Activated CD8-positive, alpha-beta memory T cell treated with anti-CD3 and anti-CD28 coated beads for 24 hours (primary cell): Measurements from ENCODE around the gene MADD.
A peak's percentile ranks its signal among the peaks of the same experiment; 100 is the strongest.

Experiments
- DNase-seq: peaks from one replicate; pipeline ENCODE4 v3.0.0-alpha.2; 2020

Gene MADD

GRCh38 chr11:47360341-47360740 lies 90.4 kb downstream of the MADD start:
- no peak for DNase-seq

GRCh38 chr11:47361419-47361818 lies 91.5 kb downstream of the MADD start:
- DNase-seq, result no peak

DNA sequence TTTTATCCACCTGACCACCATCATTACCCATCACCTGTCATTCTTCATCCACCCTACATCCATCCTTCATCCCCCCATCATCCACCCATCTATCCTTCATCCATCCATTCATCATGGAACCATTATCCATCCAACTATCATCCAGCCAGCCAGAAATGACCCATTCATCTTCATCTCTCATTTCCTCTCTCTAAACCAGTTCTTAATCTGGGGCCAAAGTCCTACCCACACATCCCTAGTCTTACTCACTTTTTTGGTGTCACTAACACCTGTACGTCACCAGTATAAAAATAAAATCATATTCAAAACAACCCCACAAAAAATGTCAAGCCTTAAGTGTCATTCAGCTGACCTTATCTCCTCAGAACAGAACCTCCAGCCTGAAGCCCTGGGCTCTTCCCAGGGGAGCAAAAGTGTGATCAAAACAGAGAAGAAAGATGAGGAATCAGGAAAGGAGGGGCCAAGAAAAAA lies 96.1 kb downstream of the MADD start:
- DNase-seq, result no peak

GRCh38 chr11:47369676-47370075 lies 99.7 kb downstream of the MADD start:
- no peak for DNase-seq

- DNase-seq, result no peak
These were observed 102.5 kb downstream of the MADD start for GRCh38 chr11:47372422-47372821.

- peak; percentile 94 for DNase-seq
These were observed 104.2 kb downstream of the MADD start for GRCh38 chr11:47373876-47374719.

DNA sequence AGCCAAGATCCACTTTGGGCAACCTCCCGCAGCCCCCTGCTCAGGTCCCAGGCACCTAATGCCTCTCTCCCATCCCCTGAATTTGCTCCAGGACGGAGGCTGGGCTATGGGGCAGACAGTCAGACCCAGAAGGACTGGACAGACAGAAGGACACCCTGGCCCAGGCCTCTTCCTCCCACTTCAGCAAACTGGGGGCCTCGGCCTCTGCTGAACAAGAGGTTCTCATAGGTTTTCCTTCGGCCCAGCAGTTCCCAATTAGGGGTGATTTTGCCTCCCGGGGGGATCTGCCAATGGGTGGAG lies 104.7 kb downstream of the MADD start:
- DNase-seq, result no peak

DNA sequence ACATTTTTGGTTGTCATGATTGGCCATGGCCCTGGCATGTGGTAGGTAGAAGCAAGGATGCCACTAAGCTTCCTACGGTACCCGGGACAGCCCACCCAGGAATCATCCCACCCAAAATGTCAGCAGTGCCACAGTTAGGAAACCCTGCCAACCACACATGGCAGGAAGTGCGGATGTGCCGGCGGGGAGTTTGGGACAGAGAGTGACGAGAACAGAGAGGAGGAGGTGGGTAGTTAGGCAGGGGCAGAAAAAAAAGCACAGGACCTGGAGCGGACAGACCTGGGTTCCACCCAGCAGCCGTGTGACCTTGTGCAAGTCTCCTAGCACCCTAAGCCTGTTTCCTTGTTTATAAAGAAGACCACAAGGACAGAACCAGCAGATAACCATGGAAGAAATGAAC lies 105.1 kb downstream of the MADD start:
- no peak for DNase-seq

GRCh38 chr11:47375546-47376085 lies 105.7 kb downstream of the MADD start:
- no peak for DNase-seq

- DNase-seq, result no peak
These were observed 106.2 kb downstream of the MADD start for GRCh38 chr11:47376107-47376524.

DNA sequence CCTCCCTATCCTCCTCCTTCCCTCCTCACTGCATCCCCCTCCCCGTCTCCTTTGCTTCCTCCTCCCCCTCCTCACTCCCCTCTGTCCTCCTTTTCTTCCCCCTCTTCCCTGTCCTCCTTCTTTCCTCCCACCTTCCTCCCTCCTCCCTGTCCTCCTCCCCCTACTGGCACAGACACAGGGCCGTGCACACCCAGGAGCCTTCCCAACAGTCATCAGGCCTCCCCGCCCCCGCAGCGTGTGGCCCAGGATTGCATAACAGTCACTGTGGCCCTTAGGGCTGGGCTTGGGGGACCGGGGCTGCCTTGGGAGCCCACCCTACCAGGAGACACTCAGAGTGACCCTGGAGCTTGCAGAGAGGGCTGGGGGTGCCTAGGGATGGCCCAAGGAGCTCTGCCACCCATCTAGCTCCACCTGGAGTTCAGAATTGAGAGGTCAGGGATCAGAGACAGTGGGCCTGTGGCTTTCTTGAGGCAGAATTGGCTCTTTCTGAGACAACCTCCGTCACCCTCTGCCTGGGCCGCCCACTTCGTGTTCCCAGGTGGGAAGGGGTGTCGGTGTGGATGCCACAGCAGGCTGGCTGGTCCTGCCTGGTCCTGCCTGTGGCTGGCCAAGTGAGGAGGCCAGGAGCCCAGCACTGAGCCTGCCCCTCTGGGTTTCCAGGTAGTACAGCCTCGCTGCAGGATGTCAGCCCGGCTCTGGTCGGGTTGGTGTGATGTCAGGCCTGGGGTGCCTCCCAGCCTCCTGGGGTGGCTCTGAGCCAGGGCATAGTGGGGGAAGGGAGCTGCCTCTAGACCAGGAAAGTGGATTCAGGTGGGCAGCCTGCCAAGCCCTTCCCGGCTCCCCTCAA lies 106.8 kb downstream of the MADD start:
- DNase-seq, result no peak

DNA sequence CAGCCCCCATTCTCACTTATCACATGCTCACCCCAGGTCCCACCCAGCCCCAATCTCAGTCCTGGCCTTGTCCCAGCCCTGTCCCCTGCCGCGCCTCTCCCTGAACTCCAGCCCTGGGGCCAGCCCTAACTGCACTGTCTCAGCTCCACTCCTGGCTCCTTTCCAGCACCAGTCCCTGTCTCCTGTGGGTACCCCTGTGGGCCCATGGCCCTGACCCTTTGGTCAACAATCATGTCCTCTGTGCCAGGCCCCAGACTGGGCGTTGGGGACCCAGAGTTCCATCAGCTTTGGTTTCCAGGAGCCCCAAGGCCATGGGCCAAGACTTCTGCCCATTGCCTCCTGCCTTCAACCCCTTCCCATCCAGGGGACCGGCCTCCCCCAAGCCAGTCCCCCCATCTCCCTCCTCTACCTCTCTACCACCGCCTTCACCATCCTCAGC lies 107.7 kb downstream of the MADD start:
- DNase-seq, result no peak

GRCh38 chr11:47378010-47378835 lies 108.3 kb downstream of the MADD start, which contains the start of gene SPI1:
SPI1 (minus strand) TSS chr11:47378547; CDS start chr11:47378353, 194 bp downstream.
- DNase-seq, result no peak

DNA sequence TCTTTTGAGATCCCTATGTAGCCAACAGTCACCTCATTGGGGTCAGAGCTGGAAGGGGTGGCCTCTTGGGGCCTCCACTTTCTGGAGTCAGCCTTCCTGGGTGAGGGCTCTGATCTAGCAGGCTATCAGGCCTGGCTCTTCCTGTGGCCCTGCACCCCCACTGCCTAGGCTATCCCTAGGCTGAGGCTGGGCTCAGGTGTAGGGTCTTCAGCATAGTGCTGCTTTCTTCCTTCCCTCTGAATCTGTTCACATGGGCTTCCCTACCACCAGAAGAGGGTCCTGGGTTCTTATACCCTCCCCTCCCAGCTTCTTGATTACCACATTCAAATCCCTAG lies 108.9 kb downstream of the MADD start:
- DNase-seq, result no peak

GRCh38 chr11:47379317-47379716 lies 109.4 kb downstream of the MADD start:
- DNase-seq, result no peak
